HepG2 (cell line): ENCODE data around the gene GNG3. TPM values are rescaled to one million over a fixed set of nuclear protein-coding genes. Genes with fewer than 3 reads are reported as not detected.

ENCODE experiments used
- CEBPG ChIP-seq: IDR thresholded peaks from 2 replicates; pipeline ENCODE4 v1.6.1; 2016
- EED ChIP-seq: sonication (generic); formaldehyde crosslinking; IDR thresholded peaks from 2 replicates; pipeline ENCODE4 v1.5.0; 2020; ENCODE audit warnings: mild to moderate bottlenecking, missing genetic modification reagents
- KMT2A ChIP-seq: sonication (generic); formaldehyde crosslinking; IDR thresholded peaks from 2 replicates; pipeline ENCODE4 v1.4.0; 2020; ENCODE audit warnings: missing genetic modification reagents
- RNF2 ChIP-seq: fragments of 450-650 bp; conservative IDR thresholded peaks from 2 replicates; pipeline ENCODE4 v1.6.1; 2016; ENCODE audit warnings: low read depth
- TAF1 ChIP-seq: sonication (generic); formaldehyde crosslinking; IDR thresholded peaks from 2 replicates; pipeline ENCODE4 v1.4.0; 2020; ENCODE audit warnings: missing genetic modification reagents
- XRCC5 ChIP-seq: fragments of 200-400 bp; formaldehyde crosslinking; optimal IDR thresholded peaks from 2 replicates; pipeline ENCODE3; 2017; ENCODE audit warnings: mild to moderate bottlenecking, low read length
- ZBTB42 ChIP-seq: sonication (generic); formaldehyde crosslinking; IDR thresholded peaks from 2 replicates; pipeline ENCODE4 v1.5.0; 2020; ENCODE audit warnings: mild to moderate bottlenecking, missing genetic modification reagents
- ZNF574 ChIP-seq: sonication (generic); formaldehyde crosslinking; IDR thresholded peaks from 2 replicates; pipeline ENCODE4 v1.4.0; 2020; ENCODE audit warnings: missing genetic modification reagents
- ZNF709 ChIP-seq: sonication (generic); formaldehyde crosslinking; IDR thresholded peaks from 2 replicates; pipeline ENCODE4 v1.5.0; 2020; ENCODE audit warnings: mild to moderate bottlenecking, missing genetic modification reagents
- ZNF773 ChIP-seq: sonication (generic); formaldehyde crosslinking; IDR thresholded peaks from 2 replicates; pipeline ENCODE4 v1.4.0; 2020; ENCODE audit warnings: missing genetic modification reagents, borderline replicate concordance
- ZSCAN29 ChIP-seq: sonication (generic); formaldehyde crosslinking; conservative IDR thresholded peaks from 2 replicates; pipeline ENCODE4 v1.4.0; 2020; ENCODE audit warnings: mild to moderate bottlenecking, missing genetic modification reagents
- ZSCAN30 ChIP-seq: sonication (generic); formaldehyde crosslinking; IDR thresholded peaks from 2 replicates; pipeline ENCODE4 v1.5.0; 2020; ENCODE audit warnings: mild to moderate bottlenecking, missing genetic modification reagents
- polyA plus RNA-seq, 8 experiments: library from polyadenylated mRNA; depleted of rRNA in 3 of 8; stranded (reverse) in 7 of 8; unstranded in 1 of 8; fragments of >200 nt; fragmentation: Illumina TruSeq in 4 of 8; extraction: Trizol in 4 of 8; gene quantifications; 2 replicates each; pipeline versions ENCODE4 v1.2.1 to v1.2.3, GENCODE V29; 2011 to 2016; ENCODE audit warnings: low read depth in 4 of 8, missing spikeins in 1 of 8, mixed read lengths in 1 of 8; ENCODE audit not compliant: insufficient read depth in 1 of 8
- total RNA-seq, 5 experiments: library from RNA; depleted of rRNA; stranded (reverse); fragments of >200 nt; fragmentation: Illumina TruSeq; extraction: Trizol; gene quantifications; 2 replicates each; pipeline ENCODE4 v1.2.3, GENCODE V29; 2016; ENCODE audit warnings: low read depth in 1 of 5
- TF ChIP-seq, protein P1 (sequence below): sonication (generic); formaldehyde crosslinking; IDR thresholded peaks from one replicate; pipeline ENCODE4 v1.5.1; 2020; ENCODE audit warnings: mild to moderate bottlenecking, missing genetic modification reagents; ENCODE audit errors: not compliant biosample characterization
- TF ChIP-seq, protein P2 (sequence below): sonication (generic); formaldehyde crosslinking; IDR thresholded peaks from 2 replicates; pipeline ENCODE4 v1.4.0; 2020; ENCODE audit warnings: missing genetic modification reagents, borderline replicate concordance
- TF ChIP-seq, protein P3 (sequence below): sonication (generic); formaldehyde crosslinking; IDR thresholded peaks from 2 replicates; pipeline ENCODE4 v1.8.1; 2023; ENCODE audit warnings: mild to moderate bottlenecking, missing genetic modification reagents, borderline replicate concordance

The GNG3 gene
- total and polyA plus RNA-seq, 2 of the 13 experiments (the other 11 are each of a cell fraction or from before 2014, with no cell fraction given), result not detected

DNA sequence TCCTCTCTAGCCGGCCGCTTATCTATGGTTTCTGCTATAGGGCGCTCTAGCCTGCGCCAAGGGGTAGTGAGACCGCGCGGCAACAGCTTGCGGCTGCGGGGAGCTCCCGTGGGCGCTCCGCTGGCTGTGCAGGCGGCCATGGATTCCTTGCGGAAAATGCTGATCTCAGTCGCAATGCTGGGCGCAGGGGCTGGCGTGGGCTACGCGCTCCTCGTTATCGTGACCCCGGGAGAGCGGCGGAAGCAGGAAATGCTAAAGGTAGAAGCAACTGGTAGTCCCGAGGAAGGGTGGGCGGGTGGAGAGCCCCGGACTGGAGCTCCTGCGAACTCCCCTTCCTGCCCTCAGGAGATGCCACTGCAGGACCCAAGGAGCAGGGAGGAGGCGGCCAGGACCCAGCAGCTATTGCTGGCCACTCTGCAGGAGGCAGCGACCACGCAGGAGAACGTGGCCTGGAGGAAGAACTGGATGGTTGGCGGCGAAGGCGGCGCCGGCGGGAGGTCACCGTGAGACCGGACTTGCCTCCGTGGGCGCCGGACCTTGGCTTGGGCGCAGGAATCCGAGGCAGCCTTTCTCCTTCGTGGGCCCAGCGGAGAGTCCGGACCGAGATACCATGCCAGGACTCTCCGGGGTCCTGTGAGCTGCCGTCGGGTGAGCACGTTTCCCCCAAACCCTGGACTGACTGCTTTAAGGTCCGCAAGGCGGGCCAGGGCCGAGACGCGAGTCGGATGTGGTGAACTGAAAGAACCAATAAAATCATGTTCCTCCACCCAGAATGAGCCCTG, 35.7 kb upstream of the GNG3 start, which contains the start of the genes LBHD1 and UQCC3 (continued):
- TF ChIP-seq, protein P1, sequence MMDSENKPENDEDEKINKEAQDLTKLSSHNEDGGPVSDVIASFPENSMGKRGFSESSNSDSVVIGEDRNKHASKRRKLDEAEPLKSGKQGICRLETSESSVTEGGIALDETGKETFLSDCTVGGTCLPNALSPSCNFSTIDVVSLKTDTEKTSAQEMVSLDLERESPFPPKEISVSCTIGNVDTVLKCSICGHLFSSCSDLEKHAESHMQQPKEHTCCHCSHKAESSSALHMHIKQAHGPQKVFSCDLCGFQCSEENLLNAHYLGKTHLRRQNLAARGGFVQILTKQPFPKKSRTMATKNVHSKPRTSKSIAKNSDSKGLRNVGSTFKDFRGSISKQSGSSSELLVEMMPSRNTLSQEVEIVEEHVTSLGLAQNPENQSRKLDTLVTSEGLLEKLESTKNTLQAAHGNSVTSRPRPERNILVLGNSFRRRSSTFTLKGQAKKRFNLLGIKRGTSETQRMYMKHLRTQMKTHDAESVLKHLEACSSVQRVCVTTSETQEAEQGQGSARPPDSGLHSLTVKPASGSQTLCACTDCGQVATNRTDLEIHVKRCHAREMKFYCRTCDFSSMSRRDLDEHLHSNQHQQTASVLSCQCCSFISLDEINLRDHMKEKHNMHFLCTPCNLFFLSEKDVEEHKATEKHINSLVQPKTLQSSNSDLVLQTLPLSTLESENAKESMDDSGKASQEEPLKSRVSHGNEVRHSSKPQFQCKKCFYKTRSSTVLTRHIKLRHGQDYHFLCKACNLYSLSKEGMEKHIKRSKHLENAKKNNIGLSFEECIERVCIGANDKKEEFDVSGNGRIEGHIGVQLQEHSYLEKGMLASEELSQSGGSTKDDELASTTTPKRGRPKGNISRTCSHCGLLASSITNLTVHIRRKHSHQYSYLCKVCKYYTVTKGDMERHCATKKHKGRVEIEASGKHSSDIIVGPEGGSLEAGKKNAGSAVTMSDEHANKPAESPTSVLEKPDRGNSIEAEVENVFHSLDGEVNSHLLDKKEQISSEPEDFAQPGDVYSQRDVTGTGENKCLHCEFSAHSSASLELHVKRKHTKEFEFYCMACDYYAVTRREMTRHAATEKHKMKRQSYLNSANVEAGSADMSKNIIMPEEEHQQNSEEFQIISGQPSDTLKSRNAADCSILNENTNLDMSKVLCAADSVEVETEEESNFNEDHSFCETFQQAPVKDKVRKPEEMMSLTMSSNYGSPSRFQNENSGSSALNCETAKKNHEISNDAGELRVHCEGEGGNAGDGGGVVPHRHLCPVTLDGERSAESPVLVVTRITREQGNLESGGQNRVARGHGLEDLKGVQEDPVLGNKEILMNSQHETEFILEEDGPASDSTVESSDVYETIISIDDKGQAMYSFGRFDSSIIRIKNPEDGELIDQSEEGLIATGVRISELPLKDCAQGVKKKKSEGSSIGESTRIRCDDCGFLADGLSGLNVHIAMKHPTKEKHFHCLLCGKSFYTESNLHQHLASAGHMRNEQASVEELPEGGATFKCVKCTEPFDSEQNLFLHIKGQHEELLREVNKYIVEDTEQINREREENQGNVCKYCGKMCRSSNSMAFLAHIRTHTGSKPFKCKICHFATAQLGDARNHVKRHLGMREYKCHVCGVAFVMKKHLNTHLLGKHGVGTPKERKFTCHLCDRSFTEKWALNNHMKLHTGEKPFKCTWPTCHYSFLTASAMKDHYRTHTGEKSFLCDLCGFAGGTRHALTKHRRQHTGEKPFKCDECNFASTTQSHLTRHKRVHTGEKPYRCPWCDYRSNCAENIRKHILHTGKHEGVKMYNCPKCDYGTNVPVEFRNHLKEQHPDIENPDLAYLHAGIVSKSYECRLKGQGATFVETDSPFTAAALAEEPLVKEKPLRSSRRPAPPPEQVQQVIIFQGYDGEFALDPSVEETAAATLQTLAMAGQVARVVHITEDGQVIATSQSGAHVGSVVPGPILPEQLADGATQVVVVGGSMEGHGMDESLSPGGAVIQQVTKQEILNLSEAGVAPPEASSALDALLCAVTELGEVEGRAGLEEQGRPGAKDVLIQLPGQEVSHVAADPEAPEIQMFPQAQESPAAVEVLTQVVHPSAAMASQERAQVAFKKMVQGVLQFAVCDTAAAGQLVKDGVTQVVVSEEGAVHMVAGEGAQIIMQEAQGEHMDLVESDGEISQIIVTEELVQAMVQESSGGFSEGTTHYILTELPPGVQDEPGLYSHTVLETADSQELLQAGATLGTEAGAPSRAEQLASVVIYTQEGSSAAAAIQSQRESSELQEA, result peak; percentile 30
- TF ChIP-seq, protein P2, sequence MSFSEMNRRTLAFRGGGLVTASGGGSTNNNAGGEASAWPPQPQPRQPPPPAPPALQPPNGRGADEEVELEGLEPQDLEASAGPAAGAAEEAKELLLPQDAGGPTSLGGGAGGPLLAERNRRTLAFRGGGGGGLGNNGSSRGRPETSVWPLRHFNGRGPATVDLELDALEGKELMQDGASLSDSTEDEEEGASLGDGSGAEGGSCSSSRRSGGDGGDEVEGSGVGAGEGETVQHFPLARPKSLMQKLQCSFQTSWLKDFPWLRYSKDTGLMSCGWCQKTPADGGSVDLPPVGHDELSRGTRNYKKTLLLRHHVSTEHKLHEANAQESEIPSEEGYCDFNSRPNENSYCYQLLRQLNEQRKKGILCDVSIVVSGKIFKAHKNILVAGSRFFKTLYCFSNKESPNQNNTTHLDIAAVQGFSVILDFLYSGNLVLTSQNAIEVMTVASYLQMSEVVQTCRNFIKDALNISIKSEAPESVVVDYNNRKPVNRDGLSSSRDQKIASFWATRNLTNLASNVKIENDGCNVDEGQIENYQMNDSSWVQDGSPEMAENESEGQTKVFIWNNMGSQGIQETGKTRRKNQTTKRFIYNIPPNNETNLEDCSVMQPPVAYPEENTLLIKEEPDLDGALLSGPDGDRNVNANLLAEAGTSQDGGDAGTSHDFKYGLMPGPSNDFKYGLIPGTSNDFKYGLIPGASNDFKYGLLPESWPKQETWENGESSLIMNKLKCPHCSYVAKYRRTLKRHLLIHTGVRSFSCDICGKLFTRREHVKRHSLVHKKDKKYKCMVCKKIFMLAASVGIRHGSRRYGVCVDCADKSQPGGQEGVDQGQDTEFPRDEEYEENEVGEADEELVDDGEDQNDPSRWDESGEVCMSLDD, result no peak
- peak; percentile 80 for TF ChIP-seq XRCC5
- TF ChIP-seq ZBTB42 (CRISPR knock-in tag), result peak; percentile 16; the same call in 1 of the 2 replicates
- no peak for TF ChIP-seq RNF2
- TF ChIP-seq ZNF574 (CRISPR knock-in tag), result peak; percentile 99
- no peak for TF ChIP-seq CEBPG (CRISPR knock-in tag)
- TF ChIP-seq ZNF709 (CRISPR knock-in tag), result peak; percentile 54; the same call in 1 of the 2 replicates
- TF ChIP-seq, protein P3, sequence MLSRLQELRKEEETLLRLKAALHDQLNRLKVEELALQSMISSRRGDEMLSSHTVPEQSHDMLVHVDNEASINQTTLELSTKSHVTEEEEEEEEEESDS (CRISPR knock-in tag), result no peak
- TF ChIP-seq ZNF773 (CRISPR knock-in tag), result no peak; the same call in 1 of the 2 replicates
- TF ChIP-seq KMT2A, result peak; percentile 77
- TF ChIP-seq ZSCAN29 (CRISPR knock-in tag), result no peak; the same call in 1 of the 2 replicates
- TF ChIP-seq ZSCAN30 (CRISPR knock-in tag), result no peak
- peak; percentile 86 for TF ChIP-seq TAF1 (CRISPR knock-in tag)
- TF ChIP-seq EED (CRISPR knock-in tag), result no peak; the same call in none of the 2 replicates
